KMS-11 (cell line): ENCODE measurements around the gene CLDN9.
A peak's percentile ranks its signal among the peaks of the same experiment; 100 is the strongest.

ENCODE experiments used
- H2AFZ ChIP-seq: fragments of 200-600 bp; sonication (generic); 2 replicates; pipeline ENCODE4 v1.6.1; 2016; ENCODE audit warnings: antibody characterized with exemption, mixed run types, low read depth
- H3K27ac ChIP-seq: fragments of 200-600 bp; sonication (generic); 2 replicates; pipeline ENCODE4 v1.6.1; 2016; ENCODE audit warnings: mild to moderate bottlenecking, mixed run types
- H3K27me3 ChIP-seq: fragments of 200-600 bp; sonication (generic); 2 replicates; pipeline ENCODE4 v1.6.1; 2017; ENCODE audit warnings: mild to moderate bottlenecking, low read depth, mixed run types, moderate library complexity; ENCODE audit not compliant: insufficient read depth
- H3K36me3 ChIP-seq: fragments of 200-600 bp; sonication (generic); 2 replicates; pipeline ENCODE4 v1.6.1; 2017; ENCODE audit warnings: mild to moderate bottlenecking, mixed run types; ENCODE audit not compliant: insufficient read depth
- H3K4me1 ChIP-seq: fragments of 200-600 bp; sonication (generic); 2 replicates; pipeline ENCODE4 v1.6.1; 2016; ENCODE audit warnings: mild to moderate bottlenecking, low read depth, mixed run types; ENCODE audit not compliant: poor library complexity, severe bottlenecking
- H3K4me2 ChIP-seq: fragments of 200-600 bp; sonication (generic); 2 replicates; pipeline ENCODE4 v1.7.0; 2016; ENCODE audit warnings: mild to moderate bottlenecking, mixed run types
- H3K4me3 ChIP-seq: fragments of 200-600 bp; sonication (generic); IDR thresholded peaks from 2 replicates; pipeline ENCODE4 v1.6.1; 2017; ENCODE audit warnings: low read depth, low read length, mixed read lengths; ENCODE audit not compliant: insufficient read depth
- H3K79me2 ChIP-seq: fragments of 200-600 bp; sonication (generic); 2 replicates; pipeline ENCODE4 v1.6.1; 2016; ENCODE audit warnings: low read depth, mixed run types; ENCODE audit not compliant: insufficient read depth
- H3K9ac ChIP-seq: fragments of 200-600 bp; sonication (generic); 2 replicates; pipeline ENCODE4 v1.6.1; 2016; ENCODE audit warnings: mild to moderate bottlenecking, mixed run types
- H4K20me1 ChIP-seq: fragments of 200-600 bp; sonication (generic); 2 replicates; pipeline ENCODE4 v1.6.1; 2016; ENCODE audit warnings: mild to moderate bottlenecking, mixed run types; ENCODE audit not compliant: insufficient read depth
- TF ChIP-seq, protein P1 (sequence below): fragments of 200-600 bp; sonication (generic); conservative IDR thresholded peaks from 2 replicates; pipeline ENCODE4 v1.6.1; 2017; ENCODE audit warnings: low read depth, mild to moderate bottlenecking, antibody characterized with exemption, low read length, moderate library complexity, mixed read lengths

The CLDN9 gene

DNA sequence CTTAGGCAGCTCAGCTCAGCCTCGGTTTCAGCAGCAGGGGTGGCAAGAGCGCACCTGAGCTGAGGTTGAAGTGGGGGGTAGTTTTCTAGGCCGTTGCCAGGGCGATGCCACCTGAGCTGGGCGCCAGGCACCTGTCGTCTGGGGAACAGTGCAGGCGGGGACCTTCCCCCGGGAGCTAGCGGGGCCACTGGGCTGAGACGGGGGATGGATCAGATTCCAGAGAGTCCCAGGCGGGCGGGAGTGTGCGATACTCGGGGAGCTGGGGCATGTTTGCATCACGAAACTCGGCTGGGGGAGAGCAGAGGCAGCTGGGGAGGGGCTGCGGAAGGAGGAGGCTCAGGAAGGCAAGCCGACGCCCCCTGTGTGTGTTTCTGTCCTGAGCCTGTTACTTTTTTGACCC lies 477 bp upstream of the CLDN9 start:
- Histone ChIP-seq H3K4me2 (peak overlapping the region; percentile 62; the same call in 1 of the 2 replicates), H3K27ac (no peak overlapping the region), H3K9ac (no peak overlapping the region), H2AFZ (peak overlapping the region; percentile 53; the same call in 1 of the 2 replicates), H3K27me3 (peaks cover 69% of the 10 kb centered on the region), H3K4me3 (no peak overlapping the region), H3K4me1 (peaks cover 31% of the 10 kb centered on the region), H4K20me1 (no peaks in the 10 kb centered on the region), H3K36me3 (no peaks in the 10 kb centered on the region), H3K79me2 (no peaks in the 10 kb centered on the region)
- TF ChIP-seq, protein P1, sequence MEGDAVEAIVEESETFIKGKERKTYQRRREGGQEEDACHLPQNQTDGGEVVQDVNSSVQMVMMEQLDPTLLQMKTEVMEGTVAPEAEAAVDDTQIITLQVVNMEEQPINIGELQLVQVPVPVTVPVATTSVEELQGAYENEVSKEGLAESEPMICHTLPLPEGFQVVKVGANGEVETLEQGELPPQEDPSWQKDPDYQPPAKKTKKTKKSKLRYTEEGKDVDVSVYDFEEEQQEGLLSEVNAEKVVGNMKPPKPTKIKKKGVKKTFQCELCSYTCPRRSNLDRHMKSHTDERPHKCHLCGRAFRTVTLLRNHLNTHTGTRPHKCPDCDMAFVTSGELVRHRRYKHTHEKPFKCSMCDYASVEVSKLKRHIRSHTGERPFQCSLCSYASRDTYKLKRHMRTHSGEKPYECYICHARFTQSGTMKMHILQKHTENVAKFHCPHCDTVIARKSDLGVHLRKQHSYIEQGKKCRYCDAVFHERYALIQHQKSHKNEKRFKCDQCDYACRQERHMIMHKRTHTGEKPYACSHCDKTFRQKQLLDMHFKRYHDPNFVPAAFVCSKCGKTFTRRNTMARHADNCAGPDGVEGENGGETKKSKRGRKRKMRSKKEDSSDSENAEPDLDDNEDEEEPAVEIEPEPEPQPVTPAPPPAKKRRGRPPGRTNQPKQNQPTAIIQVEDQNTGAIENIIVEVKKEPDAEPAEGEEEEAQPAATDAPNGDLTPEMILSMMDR: no peak

DNA sequence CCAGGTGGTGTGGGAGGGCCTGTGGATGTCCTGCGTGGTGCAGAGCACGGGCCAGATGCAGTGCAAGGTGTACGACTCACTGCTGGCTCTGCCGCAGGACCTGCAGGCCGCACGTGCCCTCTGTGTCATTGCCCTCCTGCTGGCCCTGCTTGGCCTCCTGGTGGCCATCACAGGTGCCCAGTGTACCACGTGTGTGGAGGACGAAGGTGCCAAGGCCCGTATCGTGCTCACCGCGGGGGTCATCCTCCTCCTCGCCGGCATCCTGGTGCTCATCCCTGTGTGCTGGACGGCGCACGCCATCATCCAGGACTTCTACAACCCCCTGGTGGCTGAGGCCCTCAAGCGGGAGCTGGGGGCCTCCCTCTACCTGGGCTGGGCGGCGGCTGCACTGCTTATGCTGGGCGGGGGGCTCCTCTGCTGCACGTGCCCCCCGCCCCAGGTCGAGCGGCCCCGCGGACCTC lies 798 bp downstream of the CLDN9 start:
- Histone ChIP-seq H3K27ac (no peak overlapping the region), H3K36me3 (no peaks in the 10 kb centered on the region), H3K4me1 (peaks cover 18% of the 10 kb centered on the region), H3K27me3 (peaks cover 65% of the 10 kb centered on the region), H4K20me1 (no peaks in the 10 kb centered on the region), H3K4me3 (no peak overlapping the region), H3K4me2 (no peak overlapping the region), H3K79me2 (no peaks in the 10 kb centered on the region), H2AFZ (no peak overlapping the region), H3K9ac (no peak overlapping the region)
- TF ChIP-seq, protein P1: no peak

DNA sequence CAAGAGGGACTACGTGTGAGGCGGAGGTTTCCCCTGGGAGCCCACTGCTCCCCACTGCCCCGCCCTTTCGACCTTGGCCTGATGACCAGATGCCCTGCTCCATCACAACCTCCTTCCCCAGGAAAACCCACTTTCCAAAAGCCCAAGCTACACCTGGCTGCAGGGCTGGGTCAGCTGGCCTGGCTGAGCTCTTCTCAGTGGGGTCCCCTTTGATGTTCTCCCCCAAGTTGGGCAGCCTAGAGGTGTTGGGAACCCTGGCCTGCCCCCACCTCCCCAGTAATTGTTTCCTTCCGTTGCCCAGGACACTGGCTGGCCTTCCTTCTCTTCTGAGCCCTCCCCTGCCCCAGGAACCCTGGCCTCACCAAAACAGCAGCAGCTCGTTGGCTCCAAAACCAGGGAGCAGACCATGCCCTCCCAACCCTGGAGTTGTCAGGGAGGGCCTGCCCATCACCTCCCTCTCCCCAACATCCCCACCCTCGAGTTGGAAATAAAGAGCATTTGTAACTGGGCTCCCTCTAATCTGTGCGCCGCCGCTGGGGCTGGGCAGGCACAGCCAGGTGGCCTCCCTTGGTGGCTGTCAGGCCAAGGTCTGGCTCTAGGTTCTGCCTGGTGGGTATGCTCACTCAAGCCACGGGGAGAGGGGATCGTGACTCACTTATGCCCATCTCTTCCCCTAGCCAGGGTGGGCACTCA lies 1.4 kb downstream of the CLDN9 start:
- Histone ChIP-seq H3K4me2 (no peak overlapping the region), H3K27me3 (peaks cover 63% of the 10 kb centered on the region), H3K27ac (no peak overlapping the region), H3K4me1 (peaks cover 17% of the 10 kb centered on the region), H4K20me1 (no peaks in the 10 kb centered on the region), H3K36me3 (no peaks in the 10 kb centered on the region), H2AFZ (no peak overlapping the region), H3K4me3 (no peak overlapping the region), H3K79me2 (no peaks in the 10 kb centered on the region), H3K9ac (no peak overlapping the region)
- TF ChIP-seq, protein P1: no peak

DNA sequence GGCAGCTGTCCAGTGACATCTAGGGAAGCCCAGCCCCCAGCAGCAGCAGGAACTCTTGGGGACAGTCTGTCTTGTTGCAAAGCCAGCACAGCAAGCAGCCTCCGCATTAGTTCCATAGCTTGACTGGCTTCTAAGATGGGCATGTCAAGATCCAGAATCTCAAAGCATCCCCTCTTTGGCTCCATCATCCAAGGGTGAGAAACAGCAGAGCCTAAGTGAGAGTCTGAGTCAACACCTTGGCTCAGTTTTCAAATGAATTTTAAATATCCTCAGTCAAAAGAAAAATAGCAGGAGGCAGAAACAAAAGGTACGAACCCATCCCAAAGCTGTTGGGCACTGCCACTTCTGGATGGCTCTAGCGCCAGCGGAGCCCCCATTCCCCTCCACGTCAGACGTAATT lies 2.2 kb downstream of the CLDN9 start:
- H4K20me1 ChIP-seq: no peaks in the 10 kb centered on the region
- peaks cover 58% of the 10 kb centered on the region for H3K27me3 ChIP-seq
- no peaks in the 10 kb centered on the region for H3K79me2 ChIP-seq
- H3K4me3 ChIP-seq: no peak overlapping the region
- H3K27ac ChIP-seq: no peak overlapping the region
- peaks cover 24% of the 10 kb centered on the region for H3K4me1 ChIP-seq
- H3K36me3 ChIP-seq: no peaks in the 10 kb centered on the region
- no peak overlapping the region for H3K4me2 ChIP-seq
- no peak overlapping the region for H2AFZ ChIP-seq
- H3K9ac ChIP-seq: no peak overlapping the region
- TF ChIP-seq, protein P1: no peak
